Stimulated activated CD8-positive, alpha-beta memory T cell treated with anti-CD3 and anti-CD28 coated beads, Interleukin-12 subunit alpha, Interleukin-12 subunit beta, amount 100 ng/mL, for 24 hours (primary cell): ENCODE results near the gene DLGAP1.
"Not testable (repeated sequence)": the region's sequence is repeated elsewhere in the genome, so short reads cannot be mapped to it uniquely, and the experiment has no call there.

Source experiments
- DNase-seq: peaks from one replicate; pipeline ENCODE4 v3.0.0-alpha.2; 2020; ENCODE audit errors: extremely low read depth

Gene DLGAP1

DNA sequence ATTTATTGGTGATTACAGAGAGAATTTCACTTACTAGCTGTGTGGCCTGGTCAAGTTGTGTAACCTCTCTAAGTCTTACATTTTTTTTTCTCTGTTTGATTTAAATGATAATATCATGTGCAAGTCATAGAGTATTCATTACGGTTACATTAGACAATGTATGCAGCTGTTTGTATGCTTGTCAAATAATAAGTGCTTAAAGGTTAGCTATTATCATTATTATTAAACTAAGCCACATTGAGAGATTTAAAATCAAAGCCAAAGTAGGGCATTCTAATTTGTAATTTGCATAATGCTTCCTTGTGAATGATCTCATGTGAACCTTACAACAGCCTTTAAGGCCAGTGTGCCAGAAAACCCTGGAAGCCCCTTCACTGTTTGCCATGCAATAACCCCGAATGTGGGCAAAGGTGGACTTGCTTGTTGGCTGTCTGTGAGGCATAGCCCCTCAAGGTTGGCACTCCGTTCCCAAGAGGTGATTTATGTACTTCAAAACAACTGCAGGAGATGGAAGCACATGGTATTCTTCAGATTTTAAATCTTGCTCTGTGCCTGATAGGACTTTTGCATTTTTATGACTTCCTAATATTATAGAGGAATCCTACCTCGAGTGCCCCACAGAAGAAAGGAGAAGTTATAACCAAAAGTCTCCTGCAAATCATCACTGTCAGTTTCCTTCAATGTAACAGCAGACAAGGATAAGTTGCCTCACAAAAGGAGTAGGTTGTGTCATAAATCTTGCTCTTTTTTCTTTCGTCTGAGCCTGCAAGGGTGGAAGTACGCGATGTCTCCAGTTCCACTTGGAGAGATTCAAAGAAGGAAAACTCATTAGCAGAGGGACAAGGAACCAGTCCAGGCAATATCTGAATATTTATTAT is 733.1 kb downstream of the DLGAP1 start:
- DNase-seq, result no peak

DNA sequence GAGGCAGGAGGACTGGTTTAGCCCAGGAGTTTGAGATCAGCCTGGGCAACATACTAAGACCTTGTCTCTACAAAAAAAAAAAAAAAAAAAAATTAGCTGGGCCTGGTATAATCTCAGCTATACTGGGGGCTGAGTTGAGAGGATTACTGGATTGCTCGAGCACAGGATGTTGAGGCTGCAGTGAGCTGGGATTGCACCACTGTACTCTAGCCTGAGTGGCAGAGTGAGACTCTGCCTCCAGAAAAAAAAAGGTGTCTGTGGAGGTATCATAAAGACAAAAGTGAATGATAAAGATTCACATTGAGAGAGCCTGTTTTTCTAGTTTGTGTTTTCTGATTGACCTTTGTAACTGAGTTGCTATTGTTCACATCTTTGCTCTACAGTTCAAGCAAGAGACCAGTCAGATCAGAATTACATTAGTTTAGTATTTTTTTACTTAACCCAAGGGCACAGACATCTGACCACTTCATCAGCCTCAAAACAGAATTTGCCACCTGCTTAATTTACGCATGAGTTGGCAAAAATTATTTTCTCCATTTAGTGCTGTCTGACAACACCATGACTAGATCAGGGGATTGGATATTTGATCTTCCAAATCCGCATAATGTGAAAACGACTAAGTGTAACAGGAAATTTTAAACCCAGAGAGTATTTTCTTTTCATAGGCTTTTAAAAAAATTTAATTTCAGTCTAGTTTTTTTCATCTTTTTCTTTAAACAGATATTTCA is 734.1 kb downstream of the DLGAP1 start:
- DNase-seq, result no peak

DNA sequence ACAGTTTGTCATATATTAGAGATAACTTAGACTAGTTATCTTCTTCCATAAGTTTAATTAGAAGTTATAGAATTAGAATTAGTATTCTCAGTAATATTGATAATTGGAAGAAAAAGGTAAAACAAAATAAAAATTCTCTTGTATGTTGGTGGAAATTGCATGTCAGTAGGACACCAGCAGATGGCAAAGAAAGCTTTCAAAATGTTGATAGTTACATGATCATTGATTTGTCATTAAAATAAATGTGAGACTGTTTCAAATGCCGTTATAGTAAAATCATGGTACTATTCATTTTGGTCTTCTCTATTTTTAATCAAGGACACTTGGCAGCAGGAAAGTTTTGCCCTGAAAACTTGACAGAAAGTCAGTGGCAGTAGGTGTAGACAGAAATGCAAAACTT is 734.9 kb downstream of the DLGAP1 start:
- DNase-seq, result no peak

DNA sequence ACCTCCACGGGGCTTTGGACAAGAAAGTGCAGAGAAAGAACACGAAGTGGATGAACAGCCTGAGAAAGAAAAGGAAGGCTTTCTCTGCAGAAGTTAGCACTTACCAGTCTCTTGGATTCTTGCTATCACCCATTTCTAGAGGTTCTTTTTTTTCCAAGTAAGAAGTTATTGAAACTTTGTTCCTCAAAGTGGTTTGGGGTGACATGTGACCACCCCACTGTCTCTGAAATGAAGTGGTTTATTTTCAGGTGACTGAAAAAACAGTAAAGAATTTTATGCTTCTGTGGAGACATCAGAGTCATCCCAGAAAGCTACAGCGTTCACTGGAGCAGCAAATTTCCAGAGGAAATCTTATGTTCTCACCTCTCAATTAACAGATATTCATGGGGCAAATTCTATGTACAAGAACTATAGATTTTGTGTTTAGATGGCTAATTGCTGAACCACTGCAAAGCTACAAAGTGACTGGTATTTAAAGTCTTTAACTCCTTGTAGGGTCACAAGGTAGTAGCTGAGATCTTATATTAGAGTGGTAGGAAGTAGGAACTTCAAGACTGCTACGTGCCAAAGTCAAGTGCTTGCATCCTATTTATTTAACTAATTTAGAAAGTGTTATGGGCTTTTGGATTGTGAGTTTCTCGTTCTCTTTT is 737.6 kb downstream of the DLGAP1 start:
- DNase-seq, result no peak

DNA sequence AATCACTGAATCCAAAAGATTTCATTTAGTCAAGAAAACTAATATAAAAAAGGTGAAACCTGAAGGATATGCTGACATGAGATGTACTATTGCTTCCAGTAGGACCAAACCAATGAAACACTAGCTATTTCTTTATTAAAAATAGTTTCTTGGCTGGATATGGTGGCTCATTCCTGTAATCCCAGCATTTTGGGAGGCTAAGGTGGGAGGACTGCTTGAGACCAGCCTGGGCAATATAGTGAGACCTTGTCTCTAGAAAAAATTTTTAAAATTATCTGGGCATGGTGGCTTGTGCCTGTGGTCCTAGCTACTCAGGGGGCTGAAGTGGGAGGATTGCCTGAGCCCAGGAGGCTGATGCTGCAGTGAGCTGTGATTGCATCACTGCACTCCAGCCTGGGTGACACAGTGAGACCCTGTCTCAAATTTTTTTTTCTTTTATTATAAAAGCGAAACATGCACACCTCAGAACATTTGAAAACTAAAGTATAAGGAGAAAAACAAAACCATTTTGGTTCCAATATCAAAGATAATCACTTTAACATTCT is 738.9 kb downstream of the DLGAP1 start:
- DNase-seq, result no peak

DNA sequence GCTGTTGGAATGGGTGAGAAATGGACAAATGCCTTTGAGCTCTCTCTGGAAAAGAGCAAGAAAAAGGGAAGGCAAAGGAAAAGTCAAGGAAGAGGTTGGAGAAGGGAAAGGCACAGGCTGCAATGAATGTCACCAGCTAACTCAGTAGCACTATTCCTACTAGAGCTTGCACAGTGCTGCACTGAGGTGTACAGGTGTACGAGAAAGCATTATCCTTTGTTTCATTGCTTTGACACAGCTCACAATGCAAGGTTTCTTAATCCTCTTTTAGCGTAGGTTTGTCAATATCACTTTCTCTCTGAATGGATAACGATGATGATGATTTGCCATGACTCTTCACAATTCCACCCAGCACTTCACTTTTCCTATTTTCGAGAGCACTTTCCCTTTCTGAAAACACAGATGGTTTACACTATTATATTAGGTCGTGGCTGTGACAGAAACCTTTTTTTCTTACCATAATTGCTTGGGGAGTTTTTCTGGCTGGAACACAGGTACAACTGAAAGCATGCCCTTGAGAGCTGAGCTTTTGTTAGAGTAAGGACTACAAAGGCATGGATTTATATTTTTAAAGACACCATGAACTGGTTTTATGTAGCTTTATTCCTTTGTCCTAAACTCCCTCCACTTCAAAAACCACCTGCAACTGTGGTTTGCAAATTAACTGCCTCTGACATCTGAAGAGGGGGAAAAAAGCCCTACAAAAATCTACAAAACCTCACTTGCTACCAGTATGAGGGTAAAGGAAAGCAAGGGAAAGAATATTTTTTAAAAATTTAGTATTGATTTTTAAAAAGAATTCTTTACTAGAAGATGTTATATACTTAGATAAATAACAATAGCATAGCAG is 739.7 kb downstream of the DLGAP1 start:
- no peak for DNase-seq

- no peak for DNase-seq
Measured at GRCh38 chr18:3713708-3714107, 741.4 kb downstream of the DLGAP1 start.

DNA sequence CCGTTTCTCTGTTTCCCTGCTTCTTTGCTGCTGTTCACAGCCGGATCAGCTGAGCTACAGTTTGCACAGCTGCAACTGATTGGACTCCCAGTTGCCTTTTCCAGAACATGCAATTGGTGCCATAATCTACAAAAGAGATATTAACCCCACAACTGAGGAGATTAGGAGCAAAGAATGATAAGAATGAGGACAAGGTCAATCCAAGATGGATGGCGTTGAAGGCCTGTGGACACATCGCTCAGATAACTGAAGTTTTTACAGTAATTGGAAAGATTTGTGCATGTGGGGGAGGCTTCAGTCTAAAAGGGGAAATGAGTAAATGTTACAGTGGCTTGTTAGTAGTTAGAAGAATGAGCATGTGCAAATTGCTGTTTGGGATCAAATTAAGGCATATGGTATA is 741.9 kb downstream of the DLGAP1 start:
- no peak for DNase-seq

- DNase-seq, result no peak
Measured at GRCh38 chr18:3712491-3712890, 742.6 kb downstream of the DLGAP1 start.

DNA sequence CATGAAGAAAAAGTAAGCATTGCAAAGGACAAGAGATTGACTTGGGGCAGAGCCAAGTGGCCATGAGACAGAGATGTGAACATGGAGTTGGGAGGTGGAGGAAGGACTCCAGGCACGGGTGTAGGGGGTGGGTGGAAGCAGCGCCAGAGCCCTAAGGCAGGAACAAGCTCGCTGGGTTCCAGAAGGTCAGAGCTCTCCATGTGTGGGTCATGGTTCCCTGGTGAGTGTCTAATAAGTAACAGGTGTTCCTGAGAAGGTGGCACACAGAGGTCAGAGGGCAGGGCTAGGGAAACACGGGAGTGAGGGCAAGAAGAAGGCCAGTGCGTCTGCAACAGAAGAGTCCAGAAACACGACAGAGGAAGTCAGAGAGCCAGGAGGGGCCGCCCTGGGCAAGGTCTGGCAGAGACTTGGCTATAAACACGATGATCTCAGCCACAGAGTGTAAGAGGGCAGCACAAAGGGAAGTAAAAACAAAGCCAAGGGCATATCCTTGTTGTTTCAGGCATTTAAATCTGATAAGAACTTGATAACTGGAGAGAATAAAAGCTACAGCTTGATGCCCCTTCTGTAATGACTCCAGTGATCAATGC is 744.3 kb downstream of the DLGAP1 start:
- no peak for DNase-seq

- no peak for DNase-seq
Measured at GRCh38 chr18:3709205-3709604, 745.9 kb downstream of the DLGAP1 start.

- no peak for DNase-seq
Measured at GRCh38 chr18:3706279-3707097, 748.6 kb downstream of the DLGAP1 start.

DNA sequence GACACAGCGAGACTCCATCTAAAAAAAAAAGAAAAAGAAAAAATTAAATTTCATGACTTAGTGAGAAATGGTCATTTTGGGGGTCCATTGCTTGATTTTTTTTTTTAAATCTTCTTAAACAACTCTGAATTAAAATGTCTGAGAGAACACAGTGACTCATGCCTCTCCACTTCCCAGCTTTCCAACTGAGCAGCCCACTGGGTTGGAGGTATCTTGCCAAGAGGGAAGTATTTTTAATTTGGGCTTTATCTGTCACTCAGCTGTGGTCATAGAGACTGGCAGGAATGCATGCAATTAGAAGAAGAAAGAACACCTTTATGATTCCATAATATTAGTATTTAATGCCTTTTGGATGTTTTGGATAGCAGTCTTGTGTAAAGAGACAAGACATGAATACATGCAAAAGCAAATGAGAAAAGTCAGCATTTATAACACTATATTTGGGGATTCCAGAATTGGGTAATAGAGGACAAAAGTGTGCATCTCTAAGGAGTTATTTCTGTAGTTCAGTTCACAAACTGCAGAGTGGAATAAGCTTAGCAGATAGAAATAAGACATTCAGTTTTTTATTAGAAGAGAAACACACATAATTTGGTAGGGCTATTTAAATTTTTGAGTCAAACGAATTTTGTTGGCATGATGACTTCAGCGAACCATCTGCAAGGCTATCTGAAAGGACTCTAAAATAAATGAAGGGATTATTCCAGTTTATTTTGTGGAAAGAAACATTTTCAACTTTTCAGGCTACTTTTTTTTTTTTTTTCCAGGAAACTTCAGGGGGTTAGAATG is 750.4 kb downstream of the DLGAP1 start:
- no peak for DNase-seq

- no peak for DNase-seq
Measured at GRCh38 chr18:3703732-3704176, 751.4 kb downstream of the DLGAP1 start.

DNA sequence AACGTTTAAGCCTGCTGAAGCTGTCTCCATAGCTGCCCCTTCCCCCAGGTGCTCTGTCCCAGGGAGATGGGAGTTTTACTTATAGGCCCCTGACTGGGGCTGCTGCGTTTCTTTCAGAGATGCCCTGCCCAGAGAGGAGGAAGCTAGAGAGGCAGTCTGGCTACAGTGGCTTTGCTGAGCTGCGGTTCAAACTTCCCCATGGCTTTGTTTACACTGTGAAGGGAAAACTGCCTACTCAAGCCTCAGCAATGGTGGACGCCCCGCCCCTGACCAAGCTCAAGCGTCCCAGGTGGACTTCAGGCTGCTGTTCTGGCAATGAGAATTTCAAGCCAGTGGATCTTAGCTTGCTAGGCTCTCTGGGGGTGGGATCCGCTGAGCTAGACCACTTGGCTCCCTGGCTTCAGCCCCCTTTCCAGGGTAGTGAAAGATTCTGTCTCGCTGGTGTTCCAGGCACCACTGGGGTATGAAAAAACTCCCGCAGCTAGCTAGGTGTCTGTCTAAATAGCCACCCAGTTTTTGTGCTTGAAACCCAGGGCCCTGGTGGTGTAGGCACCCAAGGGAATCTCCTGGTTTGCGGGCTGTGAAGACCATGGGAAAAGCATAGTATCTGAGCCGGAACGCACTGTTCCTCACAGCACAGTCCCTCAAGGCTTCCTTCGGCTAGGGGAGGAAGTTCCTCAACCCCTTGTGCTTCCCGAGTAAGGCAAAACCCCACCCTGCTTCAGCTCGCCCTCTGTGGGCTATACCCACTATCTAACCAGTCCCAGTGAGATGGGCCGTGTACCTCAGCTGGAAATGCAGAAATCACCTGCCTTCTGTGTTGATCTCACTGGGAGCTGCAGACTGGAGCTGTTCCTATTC is 755.2 kb downstream of the DLGAP1 start:
- DNase-seq, result not testable (repeated sequence)

DNA sequence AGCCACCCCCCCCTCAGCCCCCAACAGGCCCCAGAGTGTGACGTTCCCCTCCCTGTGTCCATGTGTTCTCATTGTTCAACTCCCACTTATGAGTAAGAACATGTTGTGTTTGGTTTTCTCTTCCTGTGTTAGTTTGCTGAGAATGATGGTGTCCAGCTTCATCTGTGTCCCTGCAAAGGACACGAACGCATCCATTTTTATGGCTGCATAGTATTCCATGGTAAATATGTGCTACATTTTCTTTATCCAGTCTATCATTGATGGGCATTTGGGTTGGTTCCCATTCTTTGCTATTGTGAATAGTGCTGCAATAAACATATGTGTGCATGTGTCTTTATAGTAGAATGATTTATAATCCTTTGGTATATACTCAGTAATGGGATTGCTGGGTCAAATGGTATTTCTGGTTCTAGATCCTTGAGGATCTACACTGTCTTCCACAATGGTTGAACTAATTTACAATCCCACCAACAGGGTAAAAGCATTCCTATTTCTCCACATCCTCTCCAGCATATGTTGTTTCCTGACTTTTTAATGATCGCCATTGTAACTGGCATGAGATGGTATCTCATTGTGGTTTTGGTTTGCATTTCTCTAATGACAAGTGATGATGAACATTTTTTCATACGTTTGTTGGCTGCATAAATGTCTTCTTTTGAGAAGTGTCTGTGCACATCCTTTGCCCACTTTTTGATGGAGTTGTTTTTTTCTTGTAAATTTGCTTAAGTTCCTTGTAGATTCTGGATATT is 760.9 kb downstream of the DLGAP1 start:
- not testable (repeated sequence) for DNase-seq

DNA sequence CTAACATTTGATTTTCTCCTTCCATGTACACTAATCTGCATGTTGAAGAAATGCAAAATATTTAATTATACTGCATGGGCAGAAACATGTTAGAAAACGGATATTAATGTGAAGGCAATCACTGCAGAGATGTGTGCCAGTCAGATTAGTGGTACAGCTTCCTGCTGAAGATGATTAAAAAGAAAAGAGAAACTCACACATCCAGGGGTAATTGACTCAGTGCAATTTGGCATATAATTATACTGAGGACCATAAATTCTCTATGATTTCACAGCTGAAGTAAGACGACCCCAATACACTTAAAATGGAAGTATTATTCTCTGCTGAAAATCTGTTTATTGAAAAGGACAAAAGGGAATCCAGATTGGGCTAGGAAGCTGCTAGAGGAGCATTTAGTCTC is 761.7 kb downstream of the DLGAP1 start:
- no peak for DNase-seq

- no peak for DNase-seq
Measured at GRCh38 chr18:3692691-3693090, 762.4 kb downstream of the DLGAP1 start.
